Smooth muscle cell of bladder (primary cell): ENCODE data around the gene SELP. TPM values are rescaled to one million over a fixed set of nuclear protein-coding genes. Genes with fewer than 3 reads are reported as not detected.

Experiments used
- total RNA-seq: library from RNA; depleted of rRNA; stranded (reverse); fragments of >200 nt; gene quantifications from 2 replicates; pipeline ENCODE4 v1.2.3, GENCODE V29; 2014

SELP gene
- total RNA-seq = not detected in 2 replicates

DNA sequence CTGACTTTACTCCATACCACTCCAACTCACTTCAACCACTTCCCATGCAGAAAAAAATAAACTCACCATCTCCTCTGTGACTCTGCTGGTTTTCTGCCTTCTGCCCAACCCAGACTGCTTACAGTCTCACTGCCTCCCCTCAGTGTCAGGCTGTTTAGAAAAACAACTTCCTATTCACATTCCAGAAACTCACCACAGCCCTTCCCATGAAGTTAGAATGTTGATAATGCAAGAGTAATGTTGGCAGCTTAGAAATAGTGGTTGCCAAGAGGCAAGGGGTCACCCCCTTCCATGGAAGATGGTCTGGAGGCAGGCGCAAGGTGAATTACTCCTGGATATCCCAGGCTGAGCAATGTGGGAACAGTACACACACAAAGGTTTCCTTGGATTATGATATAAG, at the start of gene SELP:
SELP (minus strand) TSS at position 119 of the 400 bp plus-strand sequence; CDS start at position 69, 50 bp downstream.

DNA sequence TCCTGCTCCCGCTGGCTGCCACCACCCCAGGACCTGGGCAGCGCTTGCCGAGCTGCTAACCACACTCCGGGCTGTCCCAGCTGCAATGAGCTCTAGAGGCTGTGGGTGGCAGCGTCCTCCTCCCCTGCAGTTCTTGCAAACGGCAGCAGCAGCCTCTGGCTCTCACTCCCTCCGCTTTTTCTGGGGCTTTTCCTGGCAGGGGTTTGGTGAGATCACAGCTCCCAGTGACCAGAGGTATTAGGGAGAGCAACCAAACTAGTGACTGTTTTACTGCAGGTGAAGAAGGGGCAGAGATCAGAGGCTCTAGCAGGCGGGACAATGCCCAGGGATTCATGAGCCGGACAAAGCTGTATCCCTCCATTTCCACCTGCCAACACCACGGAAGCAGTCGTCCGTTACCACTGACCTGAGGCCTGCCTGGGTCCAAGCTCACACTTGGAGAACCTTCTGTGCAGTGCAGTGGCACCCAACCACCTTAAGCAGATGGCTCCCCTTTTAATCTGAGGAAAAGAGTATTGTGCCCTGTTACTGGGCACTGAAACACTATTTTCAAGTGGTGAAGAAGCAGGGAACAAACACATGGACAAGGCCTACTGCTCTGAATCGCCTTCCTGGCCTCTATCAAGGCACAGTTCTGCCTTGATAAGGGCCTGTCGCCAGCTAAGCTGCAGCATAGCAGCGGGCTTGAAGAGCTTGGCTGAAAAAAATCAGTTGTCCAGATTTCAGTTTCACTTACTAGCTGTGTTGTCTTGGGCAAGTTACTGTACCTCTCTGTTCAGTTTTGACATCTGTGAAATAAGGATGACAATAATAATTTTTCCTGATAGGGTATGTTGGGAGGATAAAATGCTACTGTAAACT, 43.3 kb downstream of the SELP start, which contains the start of gene F5:
F5 (minus strand) TSS at position 87 of the 861 bp plus-strand sequence. CDS start 95 bp downstream, outside the sequence.

Other genes starting within 250 kb of the SELP start
- 0.09 and 0.14 TPM in 2 replicates for gene CCDC181, start 202.7 kb downstream of the SELP start, total RNA-seq
- 8.1 and 10.7 TPM in 2 replicates for gene SLC19A2, start 144.2 kb downstream of the SELP start, total RNA-seq
- under 0.01 TPM in 1 of 2 replicates, not detected in the other for gene F5, start 43.6 kb downstream of the SELP start, total RNA-seq
- 0.09 and 0.14 TPM in 2 replicates for gene SELL, start 81.5 kb upstream of the SELP start, total RNA-seq
- gene SELE, start 104.0 kb upstream of the SELP start, total RNA-seq = not detected in 2 replicates
- gene METTL18, start 164.8 kb upstream of the SELP start, total RNA-seq = 5.4 and 7.3 TPM in 2 replicates